ENCODE data around the gene GNA14. TPM values are rescaled to one million over a fixed set of nuclear protein-coding genes. Genes with fewer than 3 reads are reported as not detected.

GNA14 gene
- total and polyA plus RNA-seq, 12 donors, result 1.7 to 11.9 (median 2.9) TPM

DNA sequence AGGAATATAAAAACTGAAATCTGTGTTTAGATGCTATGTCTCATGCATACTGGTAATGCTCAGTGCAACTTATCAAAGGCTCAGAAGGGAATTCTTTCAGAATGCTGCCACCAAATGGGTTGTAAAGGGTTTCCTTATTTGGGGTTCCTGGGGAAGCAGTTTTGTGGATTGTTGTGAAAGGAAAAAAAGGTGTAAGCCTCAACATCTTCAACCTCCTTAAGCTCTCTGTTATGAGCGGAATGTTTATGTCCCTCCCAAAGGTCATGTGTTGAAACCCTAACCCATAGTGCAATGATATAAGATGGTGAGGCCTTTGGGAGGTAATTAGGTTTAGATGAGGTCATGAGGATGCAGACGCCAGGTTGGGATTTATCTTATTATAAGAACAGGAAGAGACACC, 41.6 kb downstream of the GNA14 start:
- peak overlapping the region in 3 of 5 donors; percentile 2 to 37 (median 29) for H3K27ac ChIP-seq
- no peak for DNase-seq
- 43 to 50% (median 46%) methylated on average over 2 of the region's 2 CpGs for WGBS, 4 donors
- no peak for TF ChIP-seq POLR2A (IDR thresholded peaks at IDR 0.05)
- TF ChIP-seq, protein P1, sequence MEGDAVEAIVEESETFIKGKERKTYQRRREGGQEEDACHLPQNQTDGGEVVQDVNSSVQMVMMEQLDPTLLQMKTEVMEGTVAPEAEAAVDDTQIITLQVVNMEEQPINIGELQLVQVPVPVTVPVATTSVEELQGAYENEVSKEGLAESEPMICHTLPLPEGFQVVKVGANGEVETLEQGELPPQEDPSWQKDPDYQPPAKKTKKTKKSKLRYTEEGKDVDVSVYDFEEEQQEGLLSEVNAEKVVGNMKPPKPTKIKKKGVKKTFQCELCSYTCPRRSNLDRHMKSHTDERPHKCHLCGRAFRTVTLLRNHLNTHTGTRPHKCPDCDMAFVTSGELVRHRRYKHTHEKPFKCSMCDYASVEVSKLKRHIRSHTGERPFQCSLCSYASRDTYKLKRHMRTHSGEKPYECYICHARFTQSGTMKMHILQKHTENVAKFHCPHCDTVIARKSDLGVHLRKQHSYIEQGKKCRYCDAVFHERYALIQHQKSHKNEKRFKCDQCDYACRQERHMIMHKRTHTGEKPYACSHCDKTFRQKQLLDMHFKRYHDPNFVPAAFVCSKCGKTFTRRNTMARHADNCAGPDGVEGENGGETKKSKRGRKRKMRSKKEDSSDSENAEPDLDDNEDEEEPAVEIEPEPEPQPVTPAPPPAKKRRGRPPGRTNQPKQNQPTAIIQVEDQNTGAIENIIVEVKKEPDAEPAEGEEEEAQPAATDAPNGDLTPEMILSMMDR (IDR thresholded peaks at IDR 0.05), result no peak
- no peaks in the 10 kb centered on the region for H3K9me3 ChIP-seq (replicated peaks in 1 of 3)
- no peaks in the 10 kb centered on the region for H3K27me3 ChIP-seq
- H3K4me3 ChIP-seq, result no peak overlapping the region
- peaks cover 0 to 9% of the 10 kb centered on the region in 2 donors for H3K4me1 ChIP-seq (replicated peaks in 1 of 2)
- intact Hi-C loops (cut with DNase I), result no loop called here
- H3K36me3 ChIP-seq (replicated peaks in 1 of 2), result no peaks in the 10 kb centered on the region

DNA sequence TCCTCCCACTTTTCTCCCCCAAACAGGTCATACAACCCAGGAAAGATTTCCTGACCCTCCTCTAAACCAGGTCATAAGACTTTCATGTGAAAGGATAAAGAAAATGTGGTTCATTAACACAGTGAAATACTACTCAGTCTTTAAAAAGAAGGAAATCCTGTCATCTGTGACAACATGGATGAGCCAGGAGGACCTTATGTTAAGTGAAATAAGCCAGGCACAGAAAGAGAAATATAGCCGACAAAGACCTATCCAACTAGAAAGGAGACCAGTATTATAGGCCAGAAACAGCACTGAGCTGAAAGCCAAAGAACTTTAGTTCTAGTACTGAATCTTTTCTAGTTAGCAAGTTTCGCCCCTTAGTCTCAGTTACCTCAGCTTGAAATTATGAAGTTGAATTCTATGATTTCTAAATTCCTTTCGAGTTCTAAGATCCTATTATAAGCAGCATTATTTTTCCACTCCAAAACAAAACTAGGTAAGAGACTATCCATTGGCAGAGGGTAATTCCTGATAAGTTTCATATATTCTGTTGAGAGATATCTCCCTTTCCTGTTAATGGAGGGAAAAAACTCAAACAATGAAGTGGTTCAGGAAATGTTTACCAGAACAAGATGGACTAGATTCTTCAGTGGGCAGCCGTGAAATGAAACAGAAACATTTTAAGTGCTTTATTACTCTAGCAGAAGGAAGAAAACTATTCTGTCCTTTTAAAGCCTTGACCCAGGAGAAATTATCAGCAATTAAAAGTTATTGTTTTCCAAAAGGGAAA, 42.5 kb downstream of the GNA14 start:
- no peak for DNase-seq
- Histone ChIP-seq H3K27ac (peak overlapping the region in 3 of 5 donors; percentile 2 to 46 (median 43)), H3K9me3 (replicated peaks in 1 of 3) (no peaks in the 10 kb centered on the region), H3K27me3 (no peaks in the 10 kb centered on the region), H3K36me3 (replicated peaks in 1 of 2) (no peaks in the 10 kb centered on the region), H3K4me3 (no peak overlapping the region), H3K4me1 (replicated peaks in 1 of 2) (peaks cover 0 to 9% of the 10 kb centered on the region in 2 donors)
- intact Hi-C loops (cut with DNase I), result no loop called here
- TF ChIP-seq POLR2A (IDR thresholded peaks at IDR 0.05), result no peak
- TF ChIP-seq, protein P1 (IDR thresholded peaks at IDR 0.05), result no peak
- 66 to 74% (median 72%) methylated on average over 4 of the region's 4 CpGs for WGBS, 4 donors

DNA sequence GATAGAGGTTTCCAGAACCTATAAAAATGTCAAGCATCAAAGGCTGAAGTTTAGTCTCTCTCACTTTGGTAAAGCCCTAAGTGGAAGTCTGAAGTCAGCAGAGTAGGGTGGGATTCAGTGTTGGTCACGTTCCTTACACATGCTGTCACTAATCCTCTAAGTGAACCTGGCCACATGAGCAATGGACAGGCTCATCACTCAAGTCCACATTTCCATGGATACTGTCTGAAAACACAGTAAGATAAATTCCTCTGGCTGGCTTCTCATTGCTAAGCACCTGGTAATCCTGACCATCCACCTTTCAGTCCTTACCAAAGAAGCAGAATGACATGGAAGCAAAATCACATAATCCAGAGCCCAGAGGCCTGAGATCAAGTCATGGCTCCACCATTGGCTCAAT, 43.8 kb downstream of the GNA14 start:
- Histone ChIP-seq H3K9me3 (replicated peaks in 1 of 3) (no peaks in the 10 kb centered on the region), H3K27ac (no peak overlapping the region), H3K27me3 (no peaks in the 10 kb centered on the region), H3K4me3 (no peak overlapping the region), H3K36me3 (replicated peaks in 1 of 2) (no peaks in the 10 kb centered on the region), H3K4me1 (replicated peaks in 1 of 2) (peaks cover 0 to 9% of the 10 kb centered on the region in 2 donors)
- TF ChIP-seq POLR2A (IDR thresholded peaks at IDR 0.05), result no peak
- TF ChIP-seq, protein P1 (IDR thresholded peaks at IDR 0.05), result no peak
- no peak for DNase-seq
- 88 to 100% (median 96%) methylated on average over 1 of the region's 1 CpG for WGBS, 4 donors
- intact Hi-C loops (cut with DNase I), result no loop called here

DNA sequence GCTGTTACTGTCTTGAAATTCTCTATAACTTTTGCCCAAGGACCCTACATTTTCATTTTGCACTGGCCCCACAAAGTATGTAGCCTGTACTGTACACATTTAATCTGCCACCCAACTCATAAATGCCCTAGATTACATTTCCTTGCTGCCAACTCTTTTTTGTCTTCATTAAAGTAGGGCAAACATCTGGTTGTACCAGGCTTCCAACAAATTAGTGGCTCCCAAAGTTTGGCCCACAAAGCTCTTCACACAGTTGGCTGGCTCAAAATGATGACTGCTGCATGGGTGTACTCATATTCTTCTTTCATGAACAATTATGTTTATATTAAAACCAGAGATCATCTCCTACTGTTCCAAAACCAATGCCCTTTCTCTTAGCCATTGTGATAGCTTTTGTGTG, 45.3 kb downstream of the GNA14 start:
- intact Hi-C loops (cut with DNase I), result no loop called here
- Histone ChIP-seq H3K36me3 (replicated peaks in 1 of 2) (no peaks in the 10 kb centered on the region), H3K4me1 (replicated peaks in 1 of 2) (peaks cover 0 to 14% of the 10 kb centered on the region in 2 donors), H3K27ac (no peak overlapping the region), H3K4me3 (no peak overlapping the region), H3K27me3 (no peaks in the 10 kb centered on the region), H3K9me3 (replicated peaks in 1 of 3) (no peaks in the 10 kb centered on the region)
- no peak for TF ChIP-seq POLR2A (IDR thresholded peaks at IDR 0.05)
- TF ChIP-seq, protein P1 (IDR thresholded peaks at IDR 0.05), result no peak
- DNase-seq, result no peak
